ENCODE results near the gene WDR81.

The WDR81 gene

DNA sequence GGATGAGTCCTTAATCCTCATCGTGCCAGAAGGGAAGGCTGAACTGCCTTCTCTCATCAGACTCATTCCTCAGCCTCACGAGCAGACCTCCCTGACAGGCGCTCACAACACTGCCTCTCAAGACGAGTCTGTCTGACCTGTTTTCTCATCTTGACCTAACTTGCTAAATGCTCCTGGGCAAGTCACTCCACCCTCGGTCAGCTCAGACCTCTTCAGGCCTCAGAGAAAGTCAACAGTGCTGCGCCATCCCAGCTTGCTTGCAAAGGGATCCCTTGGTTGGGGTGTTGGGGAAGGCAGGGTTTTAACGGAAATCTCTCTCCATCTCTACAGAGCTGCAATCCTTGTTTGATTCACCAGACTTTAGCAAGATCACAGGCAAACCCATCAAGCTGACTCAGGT lies 52.4 kb downstream of the WDR81 start:
- no peak for DNase-seq

DNA sequence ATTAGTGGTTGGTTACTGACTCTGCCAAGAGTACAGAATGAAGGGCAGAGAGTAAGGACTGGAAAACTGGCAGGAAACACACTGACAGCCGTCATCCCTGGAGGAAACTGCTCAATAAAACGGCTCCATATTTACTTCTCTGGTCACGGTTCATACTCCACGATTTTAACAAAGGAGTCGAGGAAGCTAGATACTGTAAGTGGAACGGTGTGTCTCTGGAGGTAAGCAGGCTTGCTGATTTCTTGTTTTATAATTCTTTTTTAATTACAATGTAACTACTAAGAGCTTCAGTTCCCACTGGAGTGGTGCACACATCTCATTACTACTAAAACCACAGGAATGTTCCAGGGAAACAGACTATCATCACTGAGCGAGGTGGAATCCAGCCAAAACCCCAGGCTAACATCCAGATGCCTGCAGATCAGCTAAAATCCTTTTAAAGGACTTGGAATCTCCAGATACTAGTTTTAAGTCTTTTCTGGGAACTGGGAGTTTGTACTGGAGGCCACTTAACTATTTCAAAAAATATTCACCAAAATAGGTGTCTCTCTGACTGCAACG lies 55.1 kb downstream of the WDR81 start:
- no peak for DNase-seq

DNA sequence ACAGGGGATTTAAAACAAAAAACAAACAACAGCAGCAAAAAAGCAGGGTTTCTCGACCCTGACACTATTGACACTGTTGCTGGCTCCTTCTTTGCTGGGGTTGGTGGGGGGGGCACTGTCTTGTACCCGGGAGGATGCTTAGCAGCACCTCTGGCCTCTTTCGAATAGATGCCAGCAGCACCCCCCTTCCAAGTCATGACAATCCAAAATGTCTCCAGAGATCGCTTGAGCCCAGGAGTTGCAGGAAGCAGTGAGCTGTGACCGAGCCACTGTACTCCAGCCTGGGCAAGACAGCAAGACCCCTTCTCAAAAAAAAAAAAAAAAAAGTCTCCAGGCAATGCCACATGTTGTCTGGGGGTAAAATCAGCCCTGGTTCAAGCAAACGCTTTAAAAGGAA lies 57.7 kb downstream of the WDR81 start:
- no peak for DNase-seq

DNA sequence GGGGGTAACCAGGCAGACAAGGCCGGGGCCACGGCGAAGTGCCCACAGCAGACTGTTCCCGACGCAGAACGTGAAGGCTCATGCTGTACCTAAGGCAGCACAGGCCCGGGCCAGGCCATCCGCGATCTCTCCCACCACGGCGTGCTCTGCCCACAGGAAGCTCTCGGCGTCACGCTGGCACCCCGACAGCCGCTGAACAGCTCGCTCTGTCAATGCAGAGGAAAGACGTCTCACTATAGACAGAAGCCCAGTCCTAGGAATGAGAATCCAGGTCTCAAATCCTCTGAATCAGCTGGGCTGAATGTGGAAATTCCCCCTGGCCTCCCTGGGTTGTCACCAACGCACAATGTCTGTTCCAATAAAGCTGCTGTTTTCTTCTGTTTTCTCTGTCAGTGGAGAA lies 58.8 kb downstream of the WDR81 start:
- peak in 1 of 51 donors; percentile 12 for DNase-seq

- DNase-seq: peak in 12 of 51 donors; percentile 17 to 64 (median 34)
Measured at GRCh38 chr17:1783834-1784611, 59.5 kb downstream of the WDR81 start.

- peak in 4 of 51 donors; percentile 13 to 23 (median 20) for DNase-seq
Measured at GRCh38 chr17:1785930-1786329, 61.4 kb downstream of the WDR81 start.

GRCh38 chr17:1786708-1787107 lies 62.2 kb downstream of the WDR81 start:
- DNase-seq: no peak

- DNase-seq: peak in 1 of 51 donors; percentile 27
Measured at GRCh38 chr17:1787301-1787902, 62.9 kb downstream of the WDR81 start.

Data from hypothalamus (tissue), 51 donors.